Measurements from ENCODE around the gene GCN1. TPM values are rescaled to one million over a fixed set of nuclear protein-coding genes. Genes with fewer than 3 reads are reported as not detected.

GCN1 gene
- total RNA-seq, 1 donor from 2014 or later, result 123 TPM

- no peak overlapping the region for H3K27ac Mint-ChIP-seq (ENCODE audit: unreplicated experiment)
- H3K9me3 Mint-ChIP-seq (ENCODE audit: unreplicated experiment), result no peaks in the 10 kb centered on the region
- FAIRE-seq, result no peak
- Histone ChIP-seq H3K4me2 (ENCODE audit: low read length) (no peak overlapping the region), H3K27ac (ENCODE audit: low read depth, low read length) (no peak overlapping the region), H3K9ac (ENCODE audit: low read length) (no peak overlapping the region), H3K79me2 (ENCODE audit: insufficient read depth, low read length) (peaks cover 3% of the 10 kb centered on the region), H2AFZ (ENCODE audit: low read depth, low read length) (no peak overlapping the region), H3K4me1 (ENCODE audit: insufficient read depth, low read length) (no peaks in the 10 kb centered on the region), H3K27me3 (ENCODE audit: insufficient read depth, low read length) (no peaks in the 10 kb centered on the region), H3K9me3 (ENCODE audit: insufficient read depth, low read depth, low read length) (no peaks in the 10 kb centered on the region), H3K36me3 (ENCODE audit: insufficient read depth, low read length) (peaks cover 30% of the 10 kb centered on the region), H4K20me1 (ENCODE audit: insufficient read depth, low read length) (peaks cover 17% of the 10 kb centered on the region), H3K4me3 (ENCODE audit: insufficient read depth, low read depth, low read length) (no peak overlapping the region)
- H3K27me3 Mint-ChIP-seq (ENCODE audit: low read depth, unreplicated experiment), result no peaks in the 10 kb centered on the region
- no peak overlapping the region for H3K4me3 Mint-ChIP-seq (ENCODE audit: unreplicated experiment)
- no peak for DNase-seq (ENCODE audit: low read depth)
- peaks cover 15% of the 10 kb centered on the region for H3K36me3 Mint-ChIP-seq (ENCODE audit: low read depth, unreplicated experiment)
- TF ChIP-seq EZH2 (IDR thresholded peaks at IDR 0.05; ENCODE audit: insufficient read depth, low read length) (no peak), CTCF (IDR thresholded peaks at IDR 0.05; ENCODE audit: insufficient read depth, low read depth, low read length) (no peak)
- H3K4me1 Mint-ChIP-seq (ENCODE audit: low read depth, unreplicated experiment), result no peaks in the 10 kb centered on the region
These were observed 17.8 kb upstream of the GCN1 start for GRCh38 chr12:120212301-120212700.

- no peak overlapping the region for H3K9ac ChIP-seq (ENCODE audit: low read length)
- H3K36me3 ChIP-seq (ENCODE audit: insufficient read depth, low read length), result peaks cover 30% of the 10 kb centered on the region
- H3K4me1 ChIP-seq (ENCODE audit: insufficient read depth, low read length), result no peaks in the 10 kb centered on the region
- peaks cover 17% of the 10 kb centered on the region for H4K20me1 ChIP-seq (ENCODE audit: insufficient read depth, low read length)
- no peak overlapping the region for H3K27ac Mint-ChIP-seq (ENCODE audit: unreplicated experiment)
- FAIRE-seq (no peak), DNase-seq (ENCODE audit: low read depth) (no peak)
- H3K27me3 ChIP-seq (ENCODE audit: insufficient read depth, low read length), result no peaks in the 10 kb centered on the region
- H3K27ac ChIP-seq (ENCODE audit: low read depth, low read length), result no peak overlapping the region
- no peaks in the 10 kb centered on the region for H3K9me3 Mint-ChIP-seq (ENCODE audit: unreplicated experiment)
- no peak overlapping the region for H3K4me2 ChIP-seq (ENCODE audit: low read length)
- H3K4me3 ChIP-seq (ENCODE audit: insufficient read depth, low read depth, low read length), result no peak overlapping the region
- no peak overlapping the region for H3K4me3 Mint-ChIP-seq (ENCODE audit: unreplicated experiment)
- H3K9me3 ChIP-seq (ENCODE audit: insufficient read depth, low read depth, low read length), result no peaks in the 10 kb centered on the region
- H3K79me2 ChIP-seq (ENCODE audit: insufficient read depth, low read length), result peaks cover 3% of the 10 kb centered on the region
- H2AFZ ChIP-seq (ENCODE audit: low read depth, low read length), result no peak overlapping the region
- no peak for TF ChIP-seq CTCF (IDR thresholded peaks at IDR 0.05; ENCODE audit: insufficient read depth, low read depth, low read length)
- no peak for TF ChIP-seq EZH2 (IDR thresholded peaks at IDR 0.05; ENCODE audit: insufficient read depth, low read length)
- no peaks in the 10 kb centered on the region for H3K4me1 Mint-ChIP-seq (ENCODE audit: low read depth, unreplicated experiment)
- no peaks in the 10 kb centered on the region for H3K27me3 Mint-ChIP-seq (ENCODE audit: low read depth, unreplicated experiment)
- H3K36me3 Mint-ChIP-seq (ENCODE audit: low read depth, unreplicated experiment), result peaks cover 15% of the 10 kb centered on the region
These were observed 17.4 kb upstream of the GCN1 start for GRCh38 chr12:120211904-120212283.

- Mint-ChIP-seq H3K27ac (ENCODE audit: unreplicated experiment) (no peak overlapping the region), H3K4me3 (ENCODE audit: unreplicated experiment) (no peak overlapping the region), H3K4me1 (ENCODE audit: low read depth, unreplicated experiment) (no peaks in the 10 kb centered on the region), H3K36me3 (ENCODE audit: low read depth, unreplicated experiment) (peaks cover 15% of the 10 kb centered on the region), H3K27me3 (ENCODE audit: low read depth, unreplicated experiment) (no peaks in the 10 kb centered on the region), H3K9me3 (ENCODE audit: unreplicated experiment) (no peaks in the 10 kb centered on the region)
- H2AFZ ChIP-seq (ENCODE audit: low read depth, low read length), result no peak overlapping the region
- DNase-seq (ENCODE audit: low read depth), result no peak
- FAIRE-seq, result no peak
- H3K9me3 ChIP-seq (ENCODE audit: insufficient read depth, low read depth, low read length), result no peaks in the 10 kb centered on the region
- H3K9ac ChIP-seq (ENCODE audit: low read length), result no peak overlapping the region
- no peak overlapping the region for H3K4me3 ChIP-seq (ENCODE audit: insufficient read depth, low read depth, low read length)
- H3K36me3 ChIP-seq (ENCODE audit: insufficient read depth, low read length), result peaks cover 30% of the 10 kb centered on the region
- no peak overlapping the region for H3K27ac ChIP-seq (ENCODE audit: low read depth, low read length)
- H4K20me1 ChIP-seq (ENCODE audit: insufficient read depth, low read length), result peaks cover 17% of the 10 kb centered on the region
- TF ChIP-seq CTCF (IDR thresholded peaks at IDR 0.05; ENCODE audit: insufficient read depth, low read depth, low read length) (no peak), EZH2 (IDR thresholded peaks at IDR 0.05; ENCODE audit: insufficient read depth, low read length) (no peak)
- no peaks in the 10 kb centered on the region for H3K4me1 ChIP-seq (ENCODE audit: insufficient read depth, low read length)
- H3K4me2 ChIP-seq (ENCODE audit: low read length), result no peak overlapping the region
- H3K79me2 ChIP-seq (ENCODE audit: insufficient read depth, low read length), result peaks cover 3% of the 10 kb centered on the region
- H3K27me3 ChIP-seq (ENCODE audit: insufficient read depth, low read length), result no peaks in the 10 kb centered on the region
These were observed 16.9 kb upstream of the GCN1 start for GRCh38 chr12:120211243-120211903.
